Measurements from ENCODE around the gene SEC14L1. TPM values are rescaled to one million over a fixed set of nuclear protein-coding genes. Genes with fewer than 3 reads are reported as not detected.

The SEC14L1 gene
- total RNA-seq, 4 donors from 2014 or later: 72.8 to 330 (median 113) TPM

DNA sequence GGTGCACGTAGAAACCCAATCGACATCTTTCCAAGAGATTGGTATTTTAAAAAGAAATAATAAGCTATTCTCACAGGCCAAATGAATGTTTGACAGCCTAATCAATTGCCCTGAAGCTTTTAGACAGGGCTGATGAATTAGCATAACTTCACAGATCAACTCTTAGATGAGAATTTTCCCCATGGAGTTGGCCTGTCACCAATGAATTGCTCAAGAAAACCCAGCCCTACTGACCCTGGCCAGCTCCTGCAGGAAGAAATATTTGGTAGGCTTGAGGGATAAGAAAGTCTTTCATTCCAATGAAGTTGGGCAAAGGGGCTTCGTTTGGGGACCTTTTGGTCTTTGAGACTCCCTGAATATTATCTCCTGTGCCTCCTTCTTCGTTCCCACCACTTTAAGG lies 23.4 kb upstream of the SEC14L1 start:
- TF ChIP-seq, protein P1, sequence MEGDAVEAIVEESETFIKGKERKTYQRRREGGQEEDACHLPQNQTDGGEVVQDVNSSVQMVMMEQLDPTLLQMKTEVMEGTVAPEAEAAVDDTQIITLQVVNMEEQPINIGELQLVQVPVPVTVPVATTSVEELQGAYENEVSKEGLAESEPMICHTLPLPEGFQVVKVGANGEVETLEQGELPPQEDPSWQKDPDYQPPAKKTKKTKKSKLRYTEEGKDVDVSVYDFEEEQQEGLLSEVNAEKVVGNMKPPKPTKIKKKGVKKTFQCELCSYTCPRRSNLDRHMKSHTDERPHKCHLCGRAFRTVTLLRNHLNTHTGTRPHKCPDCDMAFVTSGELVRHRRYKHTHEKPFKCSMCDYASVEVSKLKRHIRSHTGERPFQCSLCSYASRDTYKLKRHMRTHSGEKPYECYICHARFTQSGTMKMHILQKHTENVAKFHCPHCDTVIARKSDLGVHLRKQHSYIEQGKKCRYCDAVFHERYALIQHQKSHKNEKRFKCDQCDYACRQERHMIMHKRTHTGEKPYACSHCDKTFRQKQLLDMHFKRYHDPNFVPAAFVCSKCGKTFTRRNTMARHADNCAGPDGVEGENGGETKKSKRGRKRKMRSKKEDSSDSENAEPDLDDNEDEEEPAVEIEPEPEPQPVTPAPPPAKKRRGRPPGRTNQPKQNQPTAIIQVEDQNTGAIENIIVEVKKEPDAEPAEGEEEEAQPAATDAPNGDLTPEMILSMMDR (IDR thresholded peaks at IDR 0.05): no peak
- no peak for ATAC-seq (ENCODE audit: low FRiP score)
- DNase-seq (ENCODE audit: low spot score): no peak

DNA sequence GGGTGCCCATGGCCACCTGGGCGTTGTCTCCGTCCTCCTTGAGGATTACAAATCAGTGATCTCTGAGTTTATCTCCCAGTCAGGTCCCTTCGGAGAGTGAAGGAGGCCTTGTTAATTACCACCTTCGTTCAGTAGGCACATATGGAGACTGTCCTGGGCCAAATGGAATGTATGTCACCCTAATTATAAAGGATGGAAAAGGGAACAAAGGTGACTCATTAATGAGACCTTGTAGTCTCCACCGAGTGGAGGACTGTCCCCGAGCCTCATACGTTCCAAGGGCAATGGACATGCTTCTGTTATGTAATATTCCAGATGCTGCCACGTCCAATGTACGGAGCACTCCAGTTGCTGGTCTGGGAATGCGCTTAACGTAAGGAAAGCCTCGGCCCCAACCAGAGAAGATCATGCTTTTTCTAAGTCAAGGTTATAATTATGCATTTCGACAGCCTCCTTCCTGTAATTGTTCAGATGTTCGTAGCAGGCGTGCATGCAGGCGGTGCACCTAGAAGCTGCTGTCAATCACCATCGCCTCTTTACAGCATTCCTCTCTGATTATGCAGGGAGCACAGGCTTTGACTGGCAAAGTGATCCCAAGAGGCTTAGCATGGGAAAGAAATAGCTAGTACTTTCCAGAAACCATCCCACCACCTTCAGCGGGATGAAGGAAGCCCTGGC lies 22.4 kb upstream of the SEC14L1 start:
- TF ChIP-seq, protein P1 (IDR thresholded peaks at IDR 0.05): no peak
- DNase-seq (ENCODE audit: low spot score) (no peak), ATAC-seq (ENCODE audit: low FRiP score) (no peak)

DNA sequence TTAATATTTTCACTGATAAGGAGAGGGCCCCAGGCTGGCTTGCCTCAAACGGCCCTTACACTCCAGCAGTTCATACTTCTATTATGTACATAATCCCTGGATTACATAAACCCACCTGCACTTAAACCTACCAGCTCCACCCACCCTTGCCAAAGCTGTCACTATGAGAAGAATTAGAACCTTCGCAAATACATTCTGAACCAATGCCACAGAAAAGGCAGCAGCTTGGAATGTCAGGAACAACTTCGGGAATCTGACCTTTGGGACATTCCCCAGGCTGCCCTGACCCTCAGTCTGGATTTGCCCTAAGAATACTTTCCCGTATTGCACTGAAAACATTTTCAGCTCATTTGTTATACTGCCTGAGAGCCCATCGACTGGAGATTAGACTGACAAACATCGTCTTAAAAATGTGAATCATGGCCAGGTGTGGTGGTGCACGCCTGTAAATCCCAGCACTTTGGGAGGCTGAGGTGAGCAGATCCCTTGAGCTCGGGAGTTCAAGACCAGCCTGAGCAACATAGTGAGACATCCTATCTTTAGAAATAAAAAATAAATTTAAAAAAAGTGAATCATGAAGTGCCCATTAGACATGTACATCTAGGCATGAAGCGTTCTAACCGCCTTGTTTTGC lies 21.0 kb upstream of the SEC14L1 start:
- ATAC-seq (ENCODE audit: low FRiP score): no peak
- no peak for DNase-seq (ENCODE audit: low spot score)
- TF ChIP-seq, protein P1 (IDR thresholded peaks at IDR 0.05): no peak

DNA sequence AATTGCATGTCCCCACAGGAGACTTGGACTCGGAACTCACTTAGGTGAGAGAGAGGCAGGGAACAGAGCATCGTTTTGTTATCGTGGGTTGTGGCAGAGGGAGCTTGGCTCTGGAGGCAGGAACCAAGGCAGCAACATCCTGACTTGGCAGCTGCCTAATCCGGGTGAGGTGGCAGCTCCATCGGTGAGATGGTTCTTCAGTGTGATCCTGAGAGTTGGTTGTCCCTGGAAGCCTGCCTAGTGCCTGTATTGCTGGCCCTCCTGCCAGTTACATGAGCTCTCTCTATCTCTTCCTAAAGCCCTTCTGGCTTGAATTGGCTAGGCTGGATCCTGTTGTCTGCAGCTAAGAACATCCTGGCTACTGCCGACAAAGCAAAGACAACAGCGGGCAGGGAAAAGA lies 19.9 kb upstream of the SEC14L1 start:
- ATAC-seq (ENCODE audit: low FRiP score) (no peak), DNase-seq (ENCODE audit: low spot score) (no peak)
- TF ChIP-seq, protein P1 (IDR thresholded peaks at IDR 0.05): no peak

DNA sequence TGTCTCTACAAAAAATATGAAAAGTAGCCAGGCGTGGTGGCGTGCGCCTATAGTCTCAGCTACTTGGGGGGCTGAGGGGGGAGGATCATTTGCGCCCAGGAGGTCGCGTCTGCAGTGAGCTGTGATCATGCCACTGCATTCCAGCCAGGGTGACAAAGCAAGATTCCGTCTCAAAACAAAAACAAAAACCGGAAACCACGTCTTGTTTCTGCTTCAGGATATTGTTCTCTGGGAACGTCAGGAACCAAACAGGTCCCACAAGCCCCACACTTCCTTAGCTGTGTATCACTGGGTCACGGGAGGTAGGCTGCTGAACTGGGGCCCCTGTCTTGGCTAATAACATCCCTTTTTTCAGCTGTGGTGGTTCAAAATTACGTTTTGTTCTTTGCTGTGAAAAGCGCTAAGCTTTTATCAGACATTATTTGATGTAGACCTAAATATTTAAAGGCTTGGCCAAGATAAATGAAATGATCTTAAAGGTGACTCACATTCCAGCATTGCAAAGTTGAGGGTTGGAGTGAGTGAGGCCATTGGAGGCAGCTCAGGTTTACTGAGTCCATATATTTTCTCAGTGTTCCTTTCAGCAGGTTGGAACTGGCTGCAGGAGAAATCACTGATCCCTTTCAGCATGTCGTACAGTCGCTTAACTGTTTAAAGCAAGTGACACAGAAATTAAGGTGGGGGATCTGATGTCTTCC lies 16.4 kb upstream of the SEC14L1 start:
- DNase-seq (ENCODE audit: low spot score) (no peak), ATAC-seq (ENCODE audit: low FRiP score) (no peak)
- TF ChIP-seq, protein P1 (IDR thresholded peaks at IDR 0.05): no peak

DNA sequence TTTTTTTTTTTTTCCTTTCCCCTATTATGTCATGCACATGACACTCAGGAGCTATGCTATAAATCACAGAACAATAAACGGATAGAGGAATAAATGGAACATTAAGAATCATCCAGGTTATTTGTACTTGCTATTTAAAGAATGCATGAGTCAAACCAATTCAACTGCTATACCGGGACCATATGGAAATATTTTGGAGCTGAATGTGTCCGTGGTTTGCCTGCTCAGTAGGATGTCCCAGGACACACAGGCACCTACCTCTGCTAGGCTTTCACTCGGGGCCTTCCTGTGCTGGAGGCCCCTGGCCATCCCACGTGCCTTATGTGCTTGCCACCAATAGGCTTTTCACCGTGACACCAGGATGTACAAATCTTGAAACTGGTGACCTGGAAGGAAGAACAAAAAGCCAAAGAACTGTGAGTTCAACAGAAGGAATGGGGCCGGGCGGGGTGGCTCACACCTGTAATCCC lies 15.3 kb upstream of the SEC14L1 start:
- no peak for DNase-seq (ENCODE audit: low spot score)
- ATAC-seq (ENCODE audit: low FRiP score): no peak
- TF ChIP-seq, protein P1 (IDR thresholded peaks at IDR 0.05): no peak

Measured in omental fat pad (tissue), 4 donors.